ENCODE results near the gene GFAP.

The GFAP gene

GRCh38 chr17:44865231-44865660 lies 50.1 kb downstream of the GFAP start:
- Histone ChIP-seq H3K9me2 (replicated peaks; ENCODE audit: insufficient read depth, low read length) (no peaks in the 10 kb centered on the region), H2AFZ (ENCODE audit: low read depth, low read length, severe bottlenecking) (no peak overlapping the region), H3K4me2 (ENCODE audit: low read depth, low read length, poor library complexity, severe bottlenecking) (no peak overlapping the region), H3K4me3 (ENCODE audit: insufficient read depth, low read length, poor library complexity, severe bottlenecking) (no peak overlapping the region), H3K27me3 (ENCODE audit: low read length) (no peaks in the 10 kb centered on the region), H3K36me3 (ENCODE audit: low read length) (0 out of 2 replicates have a peak, but pooled peaks cover 8% of the 10 kb centered on the region), H4K20me1 (ENCODE audit: low read depth, low read length) (no peaks in the 10 kb centered on the region), H3F3A (ENCODE audit: insufficient read depth) (peaks cover 7% of the 10 kb centered on the region; the same call in 1 of the 2 replicates), H3K9ac (ENCODE audit: low read length) (no peak overlapping the region), H3K79me2 (ENCODE audit: insufficient read depth, low read length) (no peaks in the 10 kb centered on the region), H3K9me3 (ENCODE audit: insufficient read depth, low read length) (no peaks in the 10 kb centered on the region), H3K27ac (ENCODE audit: low read depth, low read length) (no peak overlapping the region)
- TF ChIP-seq EZH2phosphoT487 (conservative IDR thresholded peaks at IDR 0.05; ENCODE audit: low read length) (no peak), CTCF (IDR thresholded peaks at IDR 0.05; ENCODE audit: insufficient read depth, low read length, poor library complexity, severe bottlenecking) (peak; percentile 85)

- H3K4me2 ChIP-seq (ENCODE audit: low read depth, low read length, poor library complexity, severe bottlenecking) = no peak overlapping the region
- no peaks in the 10 kb centered on the region for H3K9me2 ChIP-seq (replicated peaks; ENCODE audit: insufficient read depth, low read length)
- no peak overlapping the region for H3K4me3 ChIP-seq (ENCODE audit: insufficient read depth, low read length, poor library complexity, severe bottlenecking)
- H3K9ac ChIP-seq (ENCODE audit: low read length) = no peak overlapping the region
- peaks cover 8% of the 10 kb centered on the region; the same call in 1 of the 2 replicates for H3K36me3 ChIP-seq (ENCODE audit: low read length)
- H3K79me2 ChIP-seq (ENCODE audit: insufficient read depth, low read length) = no peaks in the 10 kb centered on the region
- no peak overlapping the region for H3K27ac ChIP-seq (ENCODE audit: low read depth, low read length)
- no peak for TF ChIP-seq CTCF (IDR thresholded peaks at IDR 0.05; ENCODE audit: insufficient read depth, low read length, poor library complexity, severe bottlenecking)
- no peak for TF ChIP-seq EZH2phosphoT487 (conservative IDR thresholded peaks at IDR 0.05; ENCODE audit: low read length)
- no peaks in the 10 kb centered on the region for H3K27me3 ChIP-seq (ENCODE audit: low read length)
- H3F3A ChIP-seq (ENCODE audit: insufficient read depth) = peaks cover 7% of the 10 kb centered on the region; the same call in 1 of the 2 replicates
- no peak overlapping the region for H2AFZ ChIP-seq (ENCODE audit: low read depth, low read length, severe bottlenecking)
- no peaks in the 10 kb centered on the region for H4K20me1 ChIP-seq (ENCODE audit: low read depth, low read length)
- no peaks in the 10 kb centered on the region for H3K9me3 ChIP-seq (ENCODE audit: insufficient read depth, low read length)
Observed at GRCh38 chr17:44864831-44865230, 50.5 kb downstream of the GFAP start.

- Histone ChIP-seq H3K36me3 (ENCODE audit: low read length) (peaks cover 8% of the 10 kb centered on the region; the same call in 1 of the 2 replicates), H3K27me3 (ENCODE audit: low read length) (no peaks in the 10 kb centered on the region)
Observed at GRCh38 chr17:44863061-44863918, 52.0 kb downstream of the GFAP start.

More at GRCh38 chr17:44863061-44863918, 52.0 kb downstream of the GFAP start:
- H2AFZ ChIP-seq (ENCODE audit: low read depth, low read length, severe bottlenecking) = no peak overlapping the region
- TF ChIP-seq EZH2phosphoT487 (conservative IDR thresholded peaks at IDR 0.05; ENCODE audit: low read length) = no peak
- TF ChIP-seq CTCF (IDR thresholded peaks at IDR 0.05; ENCODE audit: insufficient read depth, low read length, poor library complexity, severe bottlenecking) = no peak
- no peaks in the 10 kb centered on the region for H4K20me1 ChIP-seq (ENCODE audit: low read depth, low read length)
- no peak overlapping the region for H3K27ac ChIP-seq (ENCODE audit: low read depth, low read length)
- no peak overlapping the region for H3K9ac ChIP-seq (ENCODE audit: low read length)
- H3K9me3 ChIP-seq (ENCODE audit: insufficient read depth, low read length) = no peaks in the 10 kb centered on the region
- H3K9me2 ChIP-seq (replicated peaks; ENCODE audit: insufficient read depth, low read length) = no peaks in the 10 kb centered on the region
- peaks cover 7% of the 10 kb centered on the region; the same call in 1 of the 2 replicates for H3F3A ChIP-seq (ENCODE audit: insufficient read depth)
- H3K4me3 ChIP-seq (ENCODE audit: insufficient read depth, low read length, poor library complexity, severe bottlenecking) = no peak overlapping the region
- no peaks in the 10 kb centered on the region for H3K79me2 ChIP-seq (ENCODE audit: insufficient read depth, low read length)
- no peak overlapping the region for H3K4me2 ChIP-seq (ENCODE audit: low read depth, low read length, poor library complexity, severe bottlenecking)
